ENCODE measurements around the gene WRNIP1. TPM values are rescaled to one million over a fixed set of nuclear protein-coding genes. Genes with fewer than 3 reads are reported as not detected.

The WRNIP1 gene
- polyA plus RNA-seq, 1 experiment: 28.0 TPM

GRCh38 chr6:2766767-2767656, 1.8 kb downstream of the WRNIP1 start:
- POLR2A ChIA-PET: interaction anchor here (1.1 to 2.0 kb wide), 4 partner anchors 8 to 186 kb away, joined by 3 to 5 read pairs (median 4); partner anchors contain the start of gene SERPINB1
- peaks cover 7% of the 10 kb centered on the region; the same call in 1 of the 2 replicates for H3K9me3 ChIP-seq (ENCODE audit: control insufficient read depth, insufficient read depth, low read length)
- CTCF ChIA-PET: interaction anchor here (0.6 to 5.8 kb wide), 9 partner anchors 10 to 186 kb away, joined by 3 to 46 read pairs (median 6); partner anchors contain the start of gene MYLK4
- no peak overlapping the region for H3K27ac ChIP-seq (ENCODE audit: low read depth, low read length)
- no peak; the same call in 1 of the 2 replicates for TF ChIP-seq CTCF (IDR thresholded peaks at IDR 0.05; ENCODE audit: low read depth, low read length)
- no peak for DNase-seq (ENCODE audit: low read depth, low spot score)
- H3K27me3 ChIP-seq (ENCODE audit: control insufficient read depth, insufficient read depth, low read length): no peaks in the 10 kb centered on the region
- peak overlapping the region; percentile 91 for H3K4me3 ChIP-seq (ENCODE audit: low read depth, low read length)

GRCh38 chr6:2767657-2768524, 2.7 kb downstream of the WRNIP1 start:
- DNase-seq (ENCODE audit: low read depth, low spot score): no peak
- POLR2A ChIA-PET: interaction anchor here (1.3 kb wide), 1 partner anchor 21 kb away, joined by 5 read pairs; no protein-coding TSS in a partner anchor
- no peak for TF ChIP-seq CTCF (IDR thresholded peaks at IDR 0.05; ENCODE audit: low read depth, low read length)

GRCh38 chr6:2768696-2769095, 3.5 kb downstream of the WRNIP1 start:
- peak overlapping the region; percentile 91 for H3K4me3 ChIP-seq (ENCODE audit: low read depth, low read length)
- H3K27me3 ChIP-seq (ENCODE audit: control insufficient read depth, insufficient read depth, low read length): no peaks in the 10 kb centered on the region
- H3K27ac ChIP-seq (ENCODE audit: low read depth, low read length): no peak overlapping the region
- TF ChIP-seq CTCF (IDR thresholded peaks at IDR 0.05; ENCODE audit: low read depth, low read length): no peak
- DNase-seq (ENCODE audit: low read depth, low spot score): no peak
- ChIA-PET CTCF (interaction anchor here (0.7 to 5.8 kb wide), 8 partner anchors 12 to 184 kb away, joined by 3 to 46 read pairs (median 10); partner anchors contain the start of gene MYLK4), POLR2A (no interaction called here)
- H3K9me3 ChIP-seq (ENCODE audit: control insufficient read depth, insufficient read depth, low read length): peaks cover under 1% of the 10 kb centered on the region; the same call in 1 of the 2 replicates

More at GRCh38 chr6:2767657-2768524, 2.7 kb downstream of the WRNIP1 start:
- CTCF ChIA-PET: interaction anchor here (1.0 to 5.8 kb wide), 8 partner anchors 9 to 185 kb away, joined by 3 to 46 read pairs (median 10); partner anchors contain the start of gene MYLK4
- Histone ChIP-seq H3K4me3 (ENCODE audit: low read depth, low read length) (peak overlapping the region; percentile 91), H3K27me3 (ENCODE audit: control insufficient read depth, insufficient read depth, low read length) (no peaks in the 10 kb centered on the region), H3K27ac (ENCODE audit: low read depth, low read length) (no peak overlapping the region), H3K9me3 (ENCODE audit: control insufficient read depth, insufficient read depth, low read length) (peaks cover 7% of the 10 kb centered on the region; the same call in 1 of the 2 replicates)

- TF ChIP-seq CTCF (IDR thresholded peaks at IDR 0.05; ENCODE audit: low read depth, low read length): no peak
- Histone ChIP-seq H3K27ac (ENCODE audit: low read depth, low read length) (no peak overlapping the region), H3K27me3 (ENCODE audit: control insufficient read depth, insufficient read depth, low read length) (no peaks in the 10 kb centered on the region), H3K4me3 (ENCODE audit: low read depth, low read length) (no peak overlapping the region), H3K9me3 (ENCODE audit: control insufficient read depth, insufficient read depth, low read length) (no peaks in the 10 kb centered on the region; the same call in 1 of the 2 replicates)
- DNase-seq (ENCODE audit: low read depth, low spot score): no peak
- ChIA-PET CTCF (interaction anchor here (1.1 to 5.8 kb wide), 6 partner anchors 13 to 182 kb away, joined by 4 to 46 read pairs (median 14); partner anchors contain the start of gene MYLK4), POLR2A (no interaction called here)
Observed at GRCh38 chr6:2770171-2770570, 5.0 kb downstream of the WRNIP1 start.

Data from AG04450 (cell line).